Measurements from ENCODE around the gene CLNK.

DNA sequence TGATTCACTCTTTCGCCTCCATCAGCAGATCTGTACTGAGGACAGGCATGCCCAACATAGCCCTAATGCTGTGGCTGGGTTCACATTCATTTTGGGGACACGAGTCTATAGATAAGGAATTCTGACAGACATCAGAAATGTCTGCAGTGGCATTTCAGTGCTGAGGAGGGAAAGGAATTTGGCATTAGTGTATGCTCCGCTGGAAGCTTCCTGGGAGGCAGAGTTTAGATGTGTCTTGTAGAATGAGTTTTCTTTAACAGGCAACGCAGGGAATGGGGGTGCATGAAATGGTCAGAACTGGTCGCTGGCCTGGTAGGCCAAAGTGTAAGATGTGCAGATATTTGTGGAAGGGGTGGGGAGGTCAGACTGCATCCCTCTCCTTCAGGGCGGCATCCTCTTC is 183.8 kb downstream of the CLNK start:
- TF ChIP-seq, protein P1, sequence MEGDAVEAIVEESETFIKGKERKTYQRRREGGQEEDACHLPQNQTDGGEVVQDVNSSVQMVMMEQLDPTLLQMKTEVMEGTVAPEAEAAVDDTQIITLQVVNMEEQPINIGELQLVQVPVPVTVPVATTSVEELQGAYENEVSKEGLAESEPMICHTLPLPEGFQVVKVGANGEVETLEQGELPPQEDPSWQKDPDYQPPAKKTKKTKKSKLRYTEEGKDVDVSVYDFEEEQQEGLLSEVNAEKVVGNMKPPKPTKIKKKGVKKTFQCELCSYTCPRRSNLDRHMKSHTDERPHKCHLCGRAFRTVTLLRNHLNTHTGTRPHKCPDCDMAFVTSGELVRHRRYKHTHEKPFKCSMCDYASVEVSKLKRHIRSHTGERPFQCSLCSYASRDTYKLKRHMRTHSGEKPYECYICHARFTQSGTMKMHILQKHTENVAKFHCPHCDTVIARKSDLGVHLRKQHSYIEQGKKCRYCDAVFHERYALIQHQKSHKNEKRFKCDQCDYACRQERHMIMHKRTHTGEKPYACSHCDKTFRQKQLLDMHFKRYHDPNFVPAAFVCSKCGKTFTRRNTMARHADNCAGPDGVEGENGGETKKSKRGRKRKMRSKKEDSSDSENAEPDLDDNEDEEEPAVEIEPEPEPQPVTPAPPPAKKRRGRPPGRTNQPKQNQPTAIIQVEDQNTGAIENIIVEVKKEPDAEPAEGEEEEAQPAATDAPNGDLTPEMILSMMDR (IDR thresholded peaks at IDR 0.05), result no peak
- TF ChIP-seq POLR2A (IDR thresholded peaks at IDR 0.05) (no peak), POLR2AphosphoS5 (IDR thresholded peaks at IDR 0.05) (no peak)
